Transverse colon (tissue), 4 donors: ENCODE results near the gene UNC93A.

ENCODE experiments used
- EP300 ChIP-seq: sonication (generic); formaldehyde crosslinking; IDR thresholded peaks from one replicate; pipeline ENCODE4 v1.6.1; 2017; ENCODE audit warnings: antibody characterized with exemption, low read depth
- POLR2A ChIP-seq: fragments of 450-650 bp; IDR thresholded peaks from one replicate; pipeline ENCODE4 v1.6.1; 2016; ENCODE audit warnings: antibody characterized with exemption, mild to moderate bottlenecking, moderate library complexity
- POLR2AphosphoS5 ChIP-seq, 3 donors: sonication (generic); formaldehyde crosslinking; IDR thresholded peaks; one replicate each; pipeline ENCODE4 v1.6.1; 2016; ENCODE audit warnings: antibody characterized with exemption in 3 of 3
- TF ChIP-seq, protein P1 (sequence below), 5 experiments: fragments of 200-600 bp in 3 of 5; fragments of 450-650 bp in 2 of 5; sonication (generic) in 3 of 5; IDR thresholded peaks; 1 replicate in 2 of 5; 2 replicates in 3 of 5; pipeline ENCODE4 v1.5.1; 2016 to 2017; ENCODE audit warnings: antibody characterized with exemption in 5 of 5, inconsistent platforms in 3 of 5, mild to moderate bottlenecking in 2 of 5, moderate library complexity in 1 of 5

DNA sequence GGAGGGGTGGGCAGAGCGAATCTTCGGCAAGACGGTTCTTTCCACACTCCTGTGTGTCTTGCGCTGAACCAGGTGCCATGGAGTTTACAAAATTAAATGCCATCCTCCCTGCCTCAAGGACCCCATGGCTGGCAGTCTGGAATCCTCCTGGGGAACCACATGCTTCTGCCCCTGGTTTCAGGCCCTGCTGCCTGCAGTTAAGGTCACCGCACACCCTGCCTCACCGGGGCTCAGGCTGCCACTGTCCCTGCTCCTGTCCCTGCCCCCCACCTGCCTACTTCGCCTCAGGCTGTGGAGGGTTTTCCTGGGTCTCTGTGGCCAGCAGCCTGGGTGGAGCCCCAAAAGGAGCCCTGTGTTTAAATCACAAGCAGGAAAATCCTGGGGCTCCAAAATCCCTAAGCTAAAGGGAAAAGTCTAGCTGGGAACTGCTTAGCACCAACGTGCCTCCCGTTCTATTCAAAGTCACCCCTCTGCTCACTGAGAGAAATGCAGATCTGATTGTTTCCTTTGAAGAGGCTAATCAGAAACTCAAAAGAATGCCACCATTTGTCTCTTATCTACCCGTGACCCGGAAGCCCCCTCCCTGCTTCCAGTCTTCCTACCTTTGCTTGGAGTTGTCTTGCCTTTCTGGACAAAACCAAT lies 23.2 kb downstream of the UNC93A start:
- TF ChIP-seq POLR2A (no peak), POLR2AphosphoS5 (IDR thresholded peaks at IDR 0.05) (no peak), EP300 (no peak)
- TF ChIP-seq, protein P1, sequence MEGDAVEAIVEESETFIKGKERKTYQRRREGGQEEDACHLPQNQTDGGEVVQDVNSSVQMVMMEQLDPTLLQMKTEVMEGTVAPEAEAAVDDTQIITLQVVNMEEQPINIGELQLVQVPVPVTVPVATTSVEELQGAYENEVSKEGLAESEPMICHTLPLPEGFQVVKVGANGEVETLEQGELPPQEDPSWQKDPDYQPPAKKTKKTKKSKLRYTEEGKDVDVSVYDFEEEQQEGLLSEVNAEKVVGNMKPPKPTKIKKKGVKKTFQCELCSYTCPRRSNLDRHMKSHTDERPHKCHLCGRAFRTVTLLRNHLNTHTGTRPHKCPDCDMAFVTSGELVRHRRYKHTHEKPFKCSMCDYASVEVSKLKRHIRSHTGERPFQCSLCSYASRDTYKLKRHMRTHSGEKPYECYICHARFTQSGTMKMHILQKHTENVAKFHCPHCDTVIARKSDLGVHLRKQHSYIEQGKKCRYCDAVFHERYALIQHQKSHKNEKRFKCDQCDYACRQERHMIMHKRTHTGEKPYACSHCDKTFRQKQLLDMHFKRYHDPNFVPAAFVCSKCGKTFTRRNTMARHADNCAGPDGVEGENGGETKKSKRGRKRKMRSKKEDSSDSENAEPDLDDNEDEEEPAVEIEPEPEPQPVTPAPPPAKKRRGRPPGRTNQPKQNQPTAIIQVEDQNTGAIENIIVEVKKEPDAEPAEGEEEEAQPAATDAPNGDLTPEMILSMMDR (IDR thresholded peaks at IDR 0.05): no peak
